Measurements from ENCODE around the gene PI4KB. TPM values are rescaled to one million over a fixed set of nuclear protein-coding genes. Genes with fewer than 3 reads are reported as not detected.

PI4KB gene
- total and polyA plus RNA-seq, 2 of the 13 experiments (the other 11 are each of a cell fraction or from before 2014, with no cell fraction given), result 19.5 to 29.3 TPM

DNA sequence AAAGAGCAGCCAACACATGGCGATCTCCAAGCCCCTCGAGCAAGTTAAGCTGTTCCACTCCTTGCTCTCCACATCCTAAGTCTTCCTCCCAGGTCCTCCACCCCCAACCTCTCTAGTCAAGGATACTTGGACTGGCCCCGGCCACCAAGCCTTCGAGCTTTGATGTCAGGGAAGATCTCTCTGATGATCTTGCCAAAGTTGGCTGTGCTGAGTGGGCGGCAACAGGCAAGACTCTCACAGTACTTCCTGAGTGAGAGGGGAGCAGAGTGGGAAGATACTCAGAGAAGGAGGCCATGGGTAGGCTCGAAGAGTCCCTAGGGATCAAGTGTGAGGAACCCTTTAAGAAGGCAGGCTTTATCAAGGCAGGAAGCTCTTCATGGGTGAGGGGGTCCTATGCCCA lies 17.1 kb upstream of the PI4KB start:
- peaks cover 19% of the 10 kb centered on the region for H3K4me1 ChIP-seq (ENCODE audit: insufficient read depth, low read length)
- intact Hi-C loops (cut with micrococcal nuclease; ENCODE audit: unreplicated experiment) (no loop called here), in situ Hi-C loops (cut with HindIII; ENCODE audit: extremely low pct_ligation_motif_present, low pct_unique_long_range_greater_than_20kb) (loop anchor here (5.0 kb wide), 1 partner anchor 42 kb away; no protein-coding TSS in a partner anchor)
- TF ChIP-seq ARID2 (CRISPR knock-in tag; IDR thresholded peaks at IDR 0.05; ENCODE audit: borderline replicate concordance) (no peak), ZBTB1 (CRISPR knock-in tag; IDR thresholded peaks at IDR 0.05; ENCODE audit: borderline replicate concordance) (no peak)
- POLR2A ChIA-PET, result interaction anchor here (0.6 kb wide), 1 partner anchor 84 kb away, joined by 3 read pairs; no protein-coding TSS in a partner anchor
- no peak overlapping the region for H3K27ac ChIP-seq (ENCODE audit: extremely low read length, insufficient read depth, low read length)
- no TSS peak for BruUV-seq (replicated peaks)
- H3K9ac ChIP-seq (ENCODE audit: insufficient read depth, low read depth, low read length), result no peak overlapping the region
- H3K27me3 ChIP-seq (ENCODE audit: control insufficient read depth in 1 of 2, insufficient read depth in 2 of 2, low read length in 2 of 2), result no peaks in the 10 kb centered on the region
- H3K36me3 ChIP-seq (replicated peaks in 1 of 2; ENCODE audit: control insufficient read depth in 1 of 2, insufficient read depth in 2 of 2, low read length in 2 of 2), result peaks cover 7 to 24% of the 10 kb centered on the region in 2 experiments; a peak in 3 of 5 replicates
- FAIRE-seq (no peak), DNase-seq (ENCODE audit: low spot score) (no peak), ATAC-seq (no peak)
- no peaks in the 10 kb centered on the region for H4K20me1 ChIP-seq (ENCODE audit: insufficient read depth, low read length)
- no peaks in the 10 kb centered on the region for H3K79me2 ChIP-seq (ENCODE audit: insufficient read depth, low read length)
- H3K4me3 ChIP-seq (replicated peaks in 1 of 3; ENCODE audit: insufficient read depth in 1 of 3, low read depth in 2 of 3, low read length in 3 of 3), result no peak overlapping the region
- H3K4me2 ChIP-seq (ENCODE audit: low read depth, low read length), result no peak overlapping the region
- WGBS (ENCODE audit: low lambda C conversion rate), result 97% methylated on average over 6 of the region's 6 CpGs
- H2AFZ ChIP-seq (ENCODE audit: low read length), result no peak overlapping the region
- CTCF ChIA-PET (ENCODE audit: low intra/inter-chr PET ratio, low total read pairs), result no interaction called here
- H3K9me3 ChIP-seq (ENCODE audit: low read length), result no peaks in the 10 kb centered on the region

DNA sequence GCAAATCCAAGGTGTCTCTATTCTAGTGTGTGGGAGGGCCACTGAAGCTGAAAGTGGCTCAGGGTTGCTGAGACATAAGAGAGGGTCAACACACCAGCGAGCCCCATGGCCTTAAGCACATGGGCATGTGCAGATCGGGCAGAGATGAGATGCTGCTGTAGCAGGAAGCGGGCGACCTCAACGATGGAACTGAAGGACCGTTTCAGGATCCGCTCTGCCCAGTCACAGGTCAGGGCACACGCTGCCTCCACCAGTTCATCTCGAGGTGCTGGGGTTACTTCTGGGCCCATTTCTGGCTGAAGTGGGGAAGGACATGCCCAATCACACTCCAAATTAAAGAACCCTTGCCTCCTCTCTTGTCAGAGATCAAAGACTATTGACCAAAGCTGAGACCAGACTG lies 16.4 kb upstream of the PI4KB start:
- WGBS (ENCODE audit: low lambda C conversion rate), result 90% methylated on average over 8 of the region's 9 CpGs
- Histone ChIP-seq H3K27ac (ENCODE audit: extremely low read length, insufficient read depth, low read length) (no peak overlapping the region), H3K9ac (ENCODE audit: insufficient read depth, low read depth, low read length) (no peak overlapping the region), H4K20me1 (ENCODE audit: insufficient read depth, low read length) (no peaks in the 10 kb centered on the region), H2AFZ (ENCODE audit: low read length) (no peak overlapping the region), H3K4me2 (ENCODE audit: low read depth, low read length) (no peak overlapping the region), H3K36me3 (replicated peaks in 1 of 2; ENCODE audit: control insufficient read depth in 1 of 2, insufficient read depth in 2 of 2, low read length in 2 of 2) (peaks cover 7 to 24% of the 10 kb centered on the region in 2 experiments; a peak in 3 of 5 replicates), H3K4me3 (replicated peaks in 1 of 3; ENCODE audit: insufficient read depth in 1 of 3, low read depth in 2 of 3, low read length in 3 of 3) (no peak overlapping the region), H3K79me2 (ENCODE audit: insufficient read depth, low read length) (no peaks in the 10 kb centered on the region), H3K9me3 (ENCODE audit: low read length) (no peaks in the 10 kb centered on the region), H3K4me1 (ENCODE audit: insufficient read depth, low read length) (peaks cover 19% of the 10 kb centered on the region), H3K27me3 (ENCODE audit: control insufficient read depth in 1 of 2, insufficient read depth in 2 of 2, low read length in 2 of 2) (no peaks in the 10 kb centered on the region)
- CTCF ChIA-PET (ENCODE audit: low intra/inter-chr PET ratio, low total read pairs), result no interaction called here
- no peak for ATAC-seq
- no TSS peak for BruUV-seq (replicated peaks)
- in situ Hi-C loops (cut with HindIII; ENCODE audit: extremely low pct_ligation_motif_present, low pct_unique_long_range_greater_than_20kb) (loop anchor here (5.0 kb wide), 1 partner anchor 41 kb away; no protein-coding TSS in a partner anchor), intact Hi-C loops (cut with micrococcal nuclease; ENCODE audit: unreplicated experiment) (no loop called here)
- POLR2A ChIA-PET, result no interaction called here
- TF ChIP-seq TCF7L2 (IDR thresholded peaks at IDR 0.05; ENCODE audit: low read depth, low read length) (no peak), ZNF33A (CRISPR knock-in tag; IDR thresholded peaks at IDR 0.05; ENCODE audit: borderline replicate concordance) (no peak)
- DNase-seq (ENCODE audit: low spot score), result no peak
- no peak for FAIRE-seq

Measured in HepG2 (cell line).